Measurements from ENCODE around the gene HAL.

HAL gene

GRCh38 chr12:95996034-95996658 is at the start of gene HAL:
Gene HAL (minus strand): TSS chr12:95996344. CDS start chr12:95995910, 434 bp downstream.
- peak; percentile 12 for DNase-seq (ENCODE audit: low spot score)

- no peak for DNase-seq (ENCODE audit: low spot score)
These were observed 49.4 kb upstream of the HAL start for GRCh38 chr12:96045566-96045965.

DNA sequence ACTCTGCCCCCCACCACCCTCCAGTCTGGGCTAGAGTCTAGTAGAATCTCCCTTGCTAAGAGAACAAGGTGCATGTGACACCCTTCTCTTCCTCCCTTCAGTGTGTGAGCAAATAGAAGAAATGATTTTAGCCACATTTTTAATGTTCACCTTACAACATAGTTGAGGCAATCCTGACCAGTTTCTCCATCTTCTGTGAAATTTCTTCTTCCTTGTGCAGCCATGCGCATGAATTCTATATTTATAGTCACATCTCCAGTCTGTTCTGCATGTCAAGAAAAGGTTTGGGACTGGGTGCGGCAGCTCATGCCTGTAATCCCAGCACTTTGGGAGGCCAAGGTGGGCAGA is 48.8 kb upstream of the HAL start:
- no peak for DNase-seq (ENCODE audit: low spot score)

DNA sequence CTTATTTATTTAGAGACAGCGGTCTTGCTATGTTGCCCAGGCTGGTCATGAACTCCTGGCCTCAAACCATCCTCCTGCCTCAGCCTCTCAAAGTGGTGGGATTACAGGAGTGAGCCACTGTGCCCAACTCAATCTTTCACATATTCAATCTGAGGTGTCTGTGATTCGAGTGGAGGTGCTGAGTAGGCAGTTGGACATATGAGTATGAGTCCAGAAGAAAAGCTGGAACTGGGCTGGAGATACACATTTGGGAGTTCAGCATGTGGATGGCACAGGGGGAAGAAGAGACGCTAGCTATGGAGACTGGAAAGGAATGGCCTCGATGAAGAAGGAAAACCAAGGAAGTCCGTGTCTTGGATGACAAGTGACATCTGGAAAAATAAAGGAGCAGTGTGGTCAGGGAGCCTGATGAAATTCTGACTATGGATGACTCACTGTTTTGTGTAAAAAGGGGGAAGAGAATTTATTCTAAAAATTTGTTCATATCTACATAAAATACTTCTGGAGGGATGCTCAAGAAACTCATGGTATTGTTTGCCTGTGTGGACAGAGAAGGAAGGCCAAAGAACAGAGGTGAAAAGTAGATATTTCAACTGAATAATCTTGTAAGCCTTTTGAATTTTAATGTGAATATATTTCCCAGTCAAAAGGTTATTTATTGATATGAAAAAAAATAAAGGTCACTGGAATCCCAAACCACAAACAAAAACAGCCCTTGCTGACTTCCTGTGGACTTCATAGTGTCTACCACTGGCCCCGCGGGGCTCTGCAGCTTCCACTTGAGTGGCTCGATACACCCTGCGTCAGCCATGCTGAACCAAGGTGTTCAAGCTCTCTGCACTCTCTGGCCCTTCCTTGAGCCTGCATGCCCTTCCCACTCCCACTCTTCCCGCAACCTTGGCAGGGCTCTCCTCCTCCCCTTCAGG is 48.1 kb upstream of the HAL start:
- no peak for DNase-seq (ENCODE audit: low spot score)

GRCh38 chr12:96041181-96041580 is 45.0 kb upstream of the HAL start:
- no peak for DNase-seq (ENCODE audit: low spot score)

- no peak for DNase-seq (ENCODE audit: low spot score)
These were observed 44.4 kb upstream of the HAL start for GRCh38 chr12:96040305-96041133.

DNA sequence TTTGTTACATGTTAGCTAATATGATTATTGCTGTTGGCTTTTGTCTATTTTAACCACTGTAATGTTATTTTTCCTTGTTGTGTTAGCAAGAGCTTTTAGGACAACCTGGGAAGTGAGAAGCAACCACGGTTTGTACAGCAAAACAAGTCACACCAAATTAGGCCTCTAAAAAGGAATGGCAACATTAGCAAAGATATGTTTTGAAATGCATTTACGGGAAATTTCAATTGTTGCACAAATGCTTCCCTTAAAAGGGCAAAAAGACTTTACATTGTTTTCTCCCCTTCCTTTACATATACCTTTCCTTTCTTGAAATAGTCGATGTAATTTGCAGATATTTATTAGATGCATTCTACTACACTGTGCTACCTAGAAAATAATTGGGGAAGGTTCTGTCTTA is 43.4 kb upstream of the HAL start:
- DNase-seq (ENCODE audit: low spot score) = no peak

GRCh38 chr12:96036765-96037455 is 40.8 kb upstream of the HAL start:
- DNase-seq (ENCODE audit: low spot score) = no peak

DNA sequence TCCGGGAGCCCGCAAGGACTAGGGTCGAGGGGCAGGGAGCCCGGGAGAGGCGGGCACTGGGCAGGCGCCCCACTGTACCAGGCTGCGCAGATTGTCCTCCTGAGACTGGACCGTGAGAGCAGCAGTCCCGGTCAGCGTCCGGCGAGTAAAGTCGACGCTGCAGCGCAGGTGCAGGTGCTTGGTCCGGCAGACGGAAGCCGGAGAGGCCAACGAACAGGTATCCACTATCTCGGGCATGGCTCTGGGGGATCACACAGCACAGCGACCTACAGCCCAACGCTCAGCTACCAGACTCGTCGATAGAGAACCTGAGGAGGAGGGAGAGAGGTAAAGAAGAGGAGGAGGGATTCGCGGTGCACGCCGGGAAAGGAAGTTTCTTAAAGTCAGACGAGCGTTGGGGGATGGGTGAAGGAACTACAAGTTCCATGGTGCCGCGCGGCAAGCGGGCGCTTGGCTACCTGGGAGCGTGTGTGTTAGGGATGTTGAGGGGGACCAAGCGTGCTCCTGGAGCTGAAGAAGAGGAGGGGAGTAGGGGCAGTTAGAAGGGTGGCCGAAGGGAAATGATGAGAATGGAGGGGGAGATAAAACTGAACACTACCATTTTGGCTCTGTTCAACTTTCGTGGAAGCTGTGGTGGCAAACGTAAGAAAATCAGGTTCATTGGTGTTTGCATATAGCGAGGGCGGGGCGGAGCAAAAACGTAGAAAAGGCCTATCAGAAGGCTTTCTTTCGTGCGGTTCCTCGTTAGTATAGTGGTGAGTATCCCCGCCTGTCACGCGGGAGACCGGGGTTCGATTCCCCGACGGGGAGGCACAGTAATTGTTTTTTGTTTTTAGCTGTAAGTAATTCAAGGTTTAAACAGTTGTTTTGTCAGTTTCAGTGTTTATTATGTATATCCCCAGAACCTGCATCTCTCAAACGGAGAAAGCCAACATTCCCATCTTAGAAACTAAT is 39.4 kb upstream of the HAL start, which contains the start of gene LTA4H:
LTA4H (minus strand) TSS at position 305 of the 954 bp plus-strand sequence; CDS start at position 237, 68 bp downstream.
- DNase-seq (ENCODE audit: low spot score) = peak; percentile 97

GRCh38 chr12:96034621-96035282 is 38.6 kb upstream of the HAL start:
- DNase-seq (ENCODE audit: low spot score) = no peak

GRCh38 chr12:96033549-96034389 is 37.6 kb upstream of the HAL start:
- DNase-seq (ENCODE audit: low spot score) = no peak

- DNase-seq (ENCODE audit: low spot score) = no peak
These were observed 33.7 kb upstream of the HAL start for GRCh38 chr12:96029826-96030225.

DNA sequence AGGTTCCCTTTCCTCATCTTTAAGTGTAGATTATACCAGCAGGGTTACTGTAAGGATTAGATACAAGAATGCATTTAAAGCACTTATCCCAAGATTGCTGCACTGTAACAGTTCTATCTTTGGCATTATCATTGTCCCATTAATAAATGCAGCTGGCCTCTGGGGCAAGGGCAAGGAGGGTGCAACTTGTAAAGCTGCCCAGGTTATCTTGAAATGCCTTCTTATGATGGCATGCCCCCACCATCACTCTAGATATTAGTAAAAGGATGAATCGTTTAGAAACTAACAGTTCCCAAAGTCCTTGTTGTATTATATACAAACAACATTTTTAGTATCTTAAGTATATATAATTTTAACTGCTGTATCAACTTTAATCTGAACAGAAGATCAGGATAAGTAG is 32.4 kb upstream of the HAL start:
- peak; percentile 37 for DNase-seq (ENCODE audit: low spot score)

DNA sequence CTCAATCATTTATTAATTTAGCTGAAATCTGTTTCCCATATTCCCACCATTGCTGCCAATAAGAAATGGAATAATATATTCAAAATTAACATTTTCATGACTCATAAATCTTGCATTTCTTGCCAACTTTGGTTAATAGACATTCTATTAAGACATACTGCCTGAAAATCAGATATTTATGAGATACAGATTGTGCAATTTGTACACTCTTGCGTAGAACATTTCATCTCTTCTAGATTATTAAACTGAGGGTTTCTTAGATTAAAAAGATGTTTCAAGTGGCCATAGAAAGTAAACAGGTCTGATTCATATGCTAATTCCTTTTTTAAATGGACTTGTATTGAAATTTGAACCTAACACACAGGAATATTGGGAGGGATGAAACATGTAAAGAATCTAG is 30.2 kb upstream of the HAL start:
- DNase-seq (ENCODE audit: low spot score) = no peak

DNA sequence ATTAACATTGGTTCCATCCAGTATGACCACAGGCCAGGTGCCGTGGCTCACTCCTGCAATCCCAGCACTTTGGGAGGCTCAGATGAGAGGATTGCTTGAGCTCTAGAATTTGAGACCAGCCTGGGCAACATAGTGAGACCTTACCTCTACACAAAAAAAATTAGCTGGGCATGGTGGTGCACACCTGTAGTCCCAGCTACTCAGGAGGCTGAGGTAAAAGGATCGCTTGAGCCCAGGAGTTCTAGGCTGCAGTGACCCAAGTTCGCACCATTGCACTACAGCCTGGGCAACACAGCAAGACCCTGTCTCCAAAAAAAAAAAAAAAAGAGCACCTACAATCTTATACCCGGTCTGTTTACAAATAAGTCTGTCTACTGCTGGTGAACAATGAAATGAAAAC is 29.4 kb upstream of the HAL start:
- DNase-seq (ENCODE audit: low spot score) = no peak

GRCh38 chr12:96020314-96021003 is 24.3 kb upstream of the HAL start:
- no peak for DNase-seq (ENCODE audit: low spot score)

- DNase-seq (ENCODE audit: low spot score) = no peak
These were observed 19.5 kb upstream of the HAL start for GRCh38 chr12:96015672-96016071.

DNA sequence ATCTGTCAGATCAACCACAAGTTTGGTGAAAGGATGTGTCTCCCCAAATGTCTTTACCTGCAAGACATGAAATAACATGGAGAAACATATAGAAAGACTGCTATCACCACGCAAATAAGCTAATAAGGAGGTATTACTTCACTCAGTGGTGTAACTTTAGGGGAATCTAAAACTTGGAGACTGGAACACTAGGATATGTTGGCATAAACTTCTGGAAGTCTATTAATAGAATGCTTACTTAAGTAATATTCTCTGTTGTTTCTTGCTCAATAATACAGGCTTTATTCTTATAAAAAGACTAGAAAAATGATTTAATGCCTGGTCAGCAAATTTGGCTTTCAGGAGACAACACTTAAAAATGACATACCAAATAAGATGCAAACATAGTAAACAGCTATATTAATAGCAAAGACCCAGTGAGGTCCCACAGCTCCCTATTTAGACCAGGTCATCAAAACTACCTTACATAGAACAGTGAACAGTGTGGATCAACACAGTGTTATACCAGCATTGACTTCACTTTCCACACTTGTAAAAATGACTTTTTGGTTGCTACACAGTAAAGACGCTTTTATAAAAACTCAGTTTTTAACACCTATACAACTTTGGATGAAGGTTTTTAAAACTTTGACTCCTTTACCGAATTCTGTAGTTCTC is 18.9 kb upstream of the HAL start:
- DNase-seq (ENCODE audit: low spot score) = no peak

Data from activated CD4-positive, alpha-beta T cell treated with anti-CD3 and anti-CD28 coated beads, Interleukin-2, Interleukin-4, amounts not matched to agents 100 ng/mL and 50 ng/mL, durations not matched to agents 16 hours and 8 hours (primary cell).